Measurements from ENCODE around the gene SNX27.

The SNX27 gene

GRCh38 chr1:151606384-151606783 lies 5.5 kb upstream of the SNX27 start:
- no peak for DNase-seq
- intact Hi-C loops (cut with DNase I; ENCODE audit: low total_unique reads) = no loop called here
- no peak for TF ChIP-seq CTCF (IDR thresholded peaks at IDR 0.05)
- H3K4me3 ChIP-seq = no peak overlapping the region
- peaks cover 0 to 4% (median 0%) of the 10 kb centered on the region in 4 donors for H3K4me1 ChIP-seq
- no peak overlapping the region for H3K27ac ChIP-seq
- no peaks in the 10 kb centered on the region for H3K36me3 ChIP-seq
- peaks cover 0 to 7% of the 10 kb centered on the region in 2 donors for H3K27me3 ChIP-seq
- no peaks in the 10 kb centered on the region for H3K9me3 ChIP-seq

- peaks cover 0 to 7% (median 0%) of the 10 kb centered on the region in 4 donors for H3K4me1 ChIP-seq
- no peak for DNase-seq
- intact Hi-C loops (cut with DNase I; ENCODE audit: low total_unique reads) = no loop called here
- no peaks in the 10 kb centered on the region for H3K9me3 ChIP-seq
- no peak for TF ChIP-seq CTCF (IDR thresholded peaks at IDR 0.05)
- no peak overlapping the region for H3K4me3 ChIP-seq
- peaks cover 0 to 5% of the 10 kb centered on the region in 2 donors for H3K27me3 ChIP-seq
- no peak overlapping the region for H3K27ac ChIP-seq
- H3K36me3 ChIP-seq = no peaks in the 10 kb centered on the region
Observed at GRCh38 chr1:151606857-151607256, 5.0 kb upstream of the SNX27 start.

GRCh38 chr1:151610142-151610541 lies 1.7 kb upstream of the SNX27 start:
- no peak overlapping the region for H3K27ac ChIP-seq
- no peak overlapping the region for H3K4me3 ChIP-seq
- H3K36me3 ChIP-seq = peaks cover 0 to 4% (median 0%) of the 10 kb centered on the region in 3 donors
- H3K9me3 ChIP-seq = no peaks in the 10 kb centered on the region
- intact Hi-C loops (cut with DNase I; ENCODE audit: low total_unique reads) = loop anchor here (5.0 kb wide), 1 partner anchor 153 kb away; the partner anchor contains the start of gene POGZ
- peaks cover 0 to 27% (median 7%) of the 10 kb centered on the region in 4 donors for H3K4me1 ChIP-seq
- peaks cover 0 to 4% of the 10 kb centered on the region in 2 donors for H3K27me3 ChIP-seq
- no peak for DNase-seq
- no peak for TF ChIP-seq CTCF (IDR thresholded peaks at IDR 0.05)

GRCh38 chr1:151611288-151611790 lies 511 bp upstream of the SNX27 start:
- no peak for TF ChIP-seq CTCF (IDR thresholded peaks at IDR 0.05)
- Histone ChIP-seq H3K4me1 (peaks cover 0 to 36% (median 7%) of the 10 kb centered on the region in 4 donors), H3K9me3 (no peaks in the 10 kb centered on the region), H3K4me3 (peak overlapping the region; percentile 99), H3K27ac (peak overlapping the region; percentile 97 to 98), H3K27me3 (peaks cover 0 to 4% of the 10 kb centered on the region in 2 donors), H3K36me3 (peaks cover 0 to 6% (median 0%) of the 10 kb centered on the region in 3 donors)
- intact Hi-C loops (cut with DNase I; ENCODE audit: low total_unique reads) = loop anchor here (5.0 kb wide), 1 partner anchor 154 kb away; the partner anchor contains the start of gene POGZ
- peak in 1 of 2 donors; percentile 73 for DNase-seq

- Histone ChIP-seq H3K4me1 (peaks cover 0 to 46% (median 11%) of the 10 kb centered on the region in 4 donors), H3K27me3 (no peaks in the 10 kb centered on the region), H3K4me3 (peak overlapping the region; percentile 99), H3K36me3 (peaks cover 0 to 6% (median 0%) of the 10 kb centered on the region in 3 donors), H3K27ac (peak overlapping the region; percentile 97 to 98), H3K9me3 (no peaks in the 10 kb centered on the region)
- intact Hi-C loops (cut with DNase I; ENCODE audit: low total_unique reads) = loop anchor here (5.0 kb wide), 1 partner anchor 155 kb away; the partner anchor contains the start of gene POGZ
- peak; percentile 45 to 70 for DNase-seq
- no peak for TF ChIP-seq CTCF (IDR thresholded peaks at IDR 0.05)
Observed at GRCh38 chr1:151612501-151613281, 841 bp downstream of the SNX27 start.
